GM12878 (cell line): ENCODE results near the gene IFIT3. TPM values are rescaled to one million over a fixed set of nuclear protein-coding genes. Genes with fewer than 3 reads are reported as not detected.

Experiments used
- ATAC-seq: fragments of 200-7000 bp; cut with Tn5 transposase; 3 replicates; pipeline ENCODE4 v1.9.1; 2020; ENCODE audit warnings: mild to moderate bottlenecking, moderate library complexity
- BruUV-seq: library from RNA; stranded (reverse); fragments of 400-500 nt; replicated peaks from 2 replicates; lab custom pipeline; 2021; lab: Mats Ljungman, UMichigan
- CTCF ChIA-PET: fragments of 300-600 bp; sonication (Branson Sonifier 250); formaldehyde crosslinking; extraction: SDS; loops from one replicate; lab custom pipeline; 2021; ENCODE audit warnings: inconsistent platforms; lab: Yijun Ruan, JAX
- POLR2A ChIA-PET: fragments of 350-600 bp; formaldehyde crosslinking; extraction: SDS; loops from one replicate; lab custom pipeline; 2021; ENCODE audit warnings: inconsistent platforms; lab: Charles Lee
- RAD21 ChIA-PET: fragments of 300-600 bp; sonication (Branson Sonifier 250); formaldehyde crosslinking; loops from one replicate; lab custom pipeline; 2023; ENCODE audit warnings: antibody characterized with exemption; ENCODE audit not compliant: unreplicated experiment; lab: Charles Lee
- SMC1A ChIA-PET: fragments of 300-600 bp; sonication (Branson Sonifier 250); formaldehyde crosslinking; loops from one replicate; lab custom pipeline; 2023; ENCODE audit not compliant: unreplicated experiment, uncharacterized antibody; lab: Charles Lee
- DNase-seq: peaks from one replicate; pipeline ENCODE4 v3.0.0-alpha.2; 2011; ENCODE audit warnings: low read depth, low spot score
- FAIRE-seq: peaks from 3 replicates; lab custom pipeline; 2011; peaks lifted over from hg19 to GRCh38; lab: Jason Lieb, UNC
- H2AFZ ChIP-seq: 2 replicates; pipeline ENCODE4 v1.6.0; 2011; ENCODE audit warnings: low read depth, low read length, control low read depth; ENCODE audit not compliant: control insufficient read depth
- H3K27ac ChIP-seq: 2 replicates; pipeline ENCODE4 v1.5.1; 2011; ENCODE audit warnings: control low read depth; ENCODE audit not compliant: control insufficient read depth, insufficient read depth
- H3K27me3 ChIP-seq, 2 experiments: replicated peaks in 1 of 2; 2 replicates each; pipeline versions ENCODE4 v1.6.0 to v1.6.1; 2011; ENCODE audit warnings: low read length in 1 of 2; ENCODE audit not compliant: control insufficient read depth in 2 of 2, insufficient read depth in 2 of 2
- H3K36me3 ChIP-seq, 2 experiments: 2 replicates each; pipeline ENCODE4 v1.5.1; 2011; ENCODE audit warnings: low read length in 1 of 2; ENCODE audit not compliant: control insufficient read depth in 2 of 2, insufficient read depth in 2 of 2
- H3K4me1 ChIP-seq: 2 replicates; pipeline ENCODE4 v1.6.1; 2011; ENCODE audit warnings: mild to moderate bottlenecking, low read length, moderate library complexity, mixed read lengths; ENCODE audit not compliant: control insufficient read depth, insufficient read depth
- H3K4me2 ChIP-seq: 2 replicates; pipeline ENCODE4 v1.6.0; 2011; ENCODE audit warnings: control low read depth; ENCODE audit not compliant: control insufficient read depth, insufficient read depth
- H3K4me3 ChIP-seq: fragments of 200-600 bp; sonication (generic); 2 replicates; pipeline ENCODE4 v1.5.1; 2016
- H3K79me2 ChIP-seq: 2 replicates; pipeline ENCODE4 v1.6.0; 2011; ENCODE audit warnings: low read length; ENCODE audit not compliant: control insufficient read depth, insufficient read depth
- H3K9ac ChIP-seq: 2 replicates; pipeline ENCODE4 v1.8.0; 2011; ENCODE audit warnings: low read length, control low read depth, mixed read lengths; ENCODE audit not compliant: control insufficient read depth, insufficient read depth
- H3K9me3 ChIP-seq: replicated peaks from 3 replicates; pipeline ENCODE4 v1.5.1; 2011; ENCODE audit warnings: mild to moderate bottlenecking, low read length; ENCODE audit not compliant: control insufficient read depth, insufficient read depth
- H4K20me1 ChIP-seq: 2 replicates; pipeline ENCODE4 v1.6.0; 2011; ENCODE audit not compliant: control insufficient read depth, insufficient read depth
- ESRRA ChIP-seq: IDR thresholded peaks from 2 replicates; pipeline ENCODE4 v1.6.1; 2012; ENCODE audit warnings: mild to moderate bottlenecking, low read length, improper control_type of control experiment
- EZH2 ChIP-seq: IDR thresholded peaks from 2 replicates; pipeline ENCODE4 v1.6.1; 2012; ENCODE audit warnings: low read depth, mild to moderate bottlenecking, control low read depth, inconsistent platforms, low read length, borderline replicate concordance; ENCODE audit not compliant: control insufficient read depth
- NFYB ChIP-seq: IDR thresholded peaks from 2 replicates; pipeline ENCODE4 v1.6.1; 2011; ENCODE audit warnings: low read depth, mild to moderate bottlenecking, low read length, improper control_type of control experiment, moderate library complexity; ENCODE audit not compliant: insufficient read depth
- NRF1 ChIP-seq: conservative IDR thresholded peaks from 2 replicates; pipeline ENCODE4 v1.6.1; 2011; ENCODE audit warnings: mild to moderate bottlenecking, low read depth, low read length, improper control_type of control experiment
- SIX5 ChIP-seq: IDR thresholded peaks from 2 replicates; pipeline ENCODE4 v1.6.1; 2011; ENCODE audit warnings: mild to moderate bottlenecking, low read depth, low read length, moderate library complexity; ENCODE audit not compliant: severe bottlenecking
- SP1 ChIP-seq: IDR thresholded peaks from one replicate; pipeline ENCODE4 v1.6.1; 2011; ENCODE audit warnings: low read depth, low read length
- TARDBP ChIP-seq: IDR thresholded peaks from 2 replicates; pipeline ENCODE4 v1.6.1; 2016; ENCODE audit warnings: borderline replicate concordance
- ZNF384 ChIP-seq: IDR thresholded peaks from 2 replicates; pipeline ENCODE4 v1.6.1; 2012; ENCODE audit warnings: low read depth, mild to moderate bottlenecking, low read length, improper control_type of control experiment, borderline replicate concordance
- WGBS: methylation state at CpG from one replicate; pipeline ENCODE4 v1.1.6; 2016; ENCODE audit warnings: low lambda C conversion rate; ENCODE audit not compliant: insufficient replicate concordance, insufficient coverage; ENCODE audit errors: missing lambda C conversion rate; 5-methylcytosine and 5-hydroxymethylcytosine counted together
- in situ Hi-C: fragments of 300-500 bp; cut with MboI; formaldehyde crosslinking; loops from 9 replicates; pipeline ENCODE4 v1.14.3; 2018; ENCODE audit warnings: mixed read lengths
- intact Hi-C: fragments of 100-400 bp; cut with micrococcal nuclease; formaldehyde crosslinking; loops from one replicate; pipeline ENCODE4 v1.14.2; 2022; ENCODE audit not compliant: unreplicated experiment
- polyA plus RNA-seq, 11 experiments: library from polyadenylated mRNA; depleted of rRNA in 4 of 11; unstranded in 6 of 11; stranded (reverse) in 5 of 11; fragments of >200 nt; fragmentation: Nextera tagmentation in 4 of 11; fragmentation: Illumina TruSeq in 1 of 11; extraction: Ambion mirVana in 4 of 11; extraction: Trizol in 1 of 11; gene quantifications; 1 replicate in 1 of 11; 2 replicates in 10 of 11; pipeline versions ENCODE4 v1.2.1 to v1.2.3, GENCODE V29; 2011 to 2016; ENCODE audit warnings: inconsistent platforms in 2 of 11, missing spikeins in 2 of 11, low read depth in 1 of 11
- total RNA-seq, 4 experiments: library from RNA; depleted of rRNA in 3 of 4; stranded (reverse); fragments of >200 nt in 3 of 4; fragmentation: Illumina TruSeq in 1 of 4; extraction: Trizol in 1 of 4; gene quantifications; 2 replicates each; pipeline versions ENCODE4 v1.2.1 to v1.2.3, GENCODE V29; 2013 to 2021
- TF ChIP-seq, protein P1 (sequence below): fragments of 450-650 bp; IDR thresholded peaks from 2 replicates; pipeline ENCODE4 v1.6.1; 2016; ENCODE audit warnings: mild to moderate bottlenecking, moderate library complexity, borderline replicate concordance
- TF ChIP-seq, protein P2 (sequence below): fragments of 450-650 bp; formaldehyde crosslinking; IDR thresholded peaks from 2 replicates; pipeline ENCODE4 v1.5.0; 2022; ENCODE audit warnings: mild to moderate bottlenecking, missing genetic modification characterization

The IFIT3 gene
- total and polyA plus RNA-seq, 10 of the 15 experiments (the other 5 are each of a cell fraction or from before 2014, with no cell fraction given): 27.0 to 70.2 (median 51.1) TPM

DNA sequence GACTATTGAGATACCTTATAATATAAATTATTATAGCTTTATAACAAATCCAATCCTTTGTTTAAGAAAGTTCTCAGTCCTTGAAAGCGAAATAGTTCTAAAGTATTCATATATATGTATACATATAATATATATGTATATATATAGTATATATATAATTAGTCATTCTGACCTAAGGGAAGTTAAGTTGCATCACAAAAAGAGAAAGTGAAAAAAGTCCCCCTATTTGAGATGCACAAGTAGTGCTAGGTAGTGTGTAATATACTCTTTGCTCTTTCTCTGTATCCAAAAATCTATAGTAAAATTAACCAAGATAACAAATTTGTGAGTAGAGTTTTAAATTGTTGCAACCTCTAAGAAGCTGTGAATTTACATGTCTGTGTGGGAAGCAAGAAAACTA, 36.7 kb downstream of the IFIT3 start:
- no peak for TF ChIP-seq NRF1
- TF ChIP-seq, protein P1, sequence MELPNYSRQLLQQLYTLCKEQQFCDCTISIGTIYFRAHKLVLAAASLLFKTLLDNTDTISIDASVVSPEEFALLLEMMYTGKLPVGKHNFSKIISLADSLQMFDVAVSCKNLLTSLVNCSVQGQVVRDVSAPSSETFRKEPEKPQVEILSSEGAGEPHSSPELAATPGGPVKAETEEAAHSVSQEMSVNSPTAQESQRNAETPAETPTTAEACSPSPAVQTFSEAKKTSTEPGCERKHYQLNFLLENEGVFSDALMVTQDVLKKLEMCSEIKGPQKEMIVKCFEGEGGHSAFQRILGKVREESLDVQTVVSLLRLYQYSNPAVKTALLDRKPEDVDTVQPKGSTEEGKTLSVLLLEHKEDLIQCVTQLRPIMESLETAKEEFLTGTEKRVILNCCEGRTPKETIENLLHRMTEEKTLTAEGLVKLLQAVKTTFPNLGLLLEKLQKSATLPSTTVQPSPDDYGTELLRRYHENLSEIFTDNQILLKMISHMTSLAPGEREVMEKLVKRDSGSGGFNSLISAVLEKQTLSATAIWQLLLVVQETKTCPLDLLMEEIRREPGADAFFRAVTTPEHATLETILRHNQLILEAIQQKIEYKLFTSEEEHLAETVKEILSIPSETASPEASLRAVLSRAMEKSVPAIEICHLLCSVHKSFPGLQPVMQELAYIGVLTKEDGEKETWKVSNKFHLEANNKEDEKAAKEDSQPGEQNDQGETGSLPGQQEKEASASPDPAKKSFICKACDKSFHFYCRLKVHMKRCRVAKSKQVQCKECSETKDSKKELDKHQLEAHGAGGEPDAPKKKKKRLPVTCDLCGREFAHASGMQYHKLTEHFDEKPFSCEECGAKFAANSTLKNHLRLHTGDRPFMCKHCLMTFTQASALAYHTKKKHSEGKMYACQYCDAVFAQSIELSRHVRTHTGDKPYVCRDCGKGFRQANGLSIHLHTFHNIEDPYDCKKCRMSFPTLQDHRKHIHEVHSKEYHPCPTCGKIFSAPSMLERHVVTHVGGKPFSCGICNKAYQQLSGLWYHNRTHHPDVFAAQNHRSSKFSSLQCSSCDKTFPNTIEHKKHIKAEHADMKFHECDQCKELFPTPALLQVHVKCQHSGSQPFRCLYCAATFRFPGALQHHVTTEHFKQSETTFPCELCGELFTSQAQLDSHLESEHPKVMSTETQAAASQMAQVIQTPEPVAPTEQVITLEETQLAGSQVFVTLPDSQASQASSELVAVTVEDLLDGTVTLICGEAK: no peak
- no peak for TF ChIP-seq ZNF384
- TF ChIP-seq, protein P2, sequence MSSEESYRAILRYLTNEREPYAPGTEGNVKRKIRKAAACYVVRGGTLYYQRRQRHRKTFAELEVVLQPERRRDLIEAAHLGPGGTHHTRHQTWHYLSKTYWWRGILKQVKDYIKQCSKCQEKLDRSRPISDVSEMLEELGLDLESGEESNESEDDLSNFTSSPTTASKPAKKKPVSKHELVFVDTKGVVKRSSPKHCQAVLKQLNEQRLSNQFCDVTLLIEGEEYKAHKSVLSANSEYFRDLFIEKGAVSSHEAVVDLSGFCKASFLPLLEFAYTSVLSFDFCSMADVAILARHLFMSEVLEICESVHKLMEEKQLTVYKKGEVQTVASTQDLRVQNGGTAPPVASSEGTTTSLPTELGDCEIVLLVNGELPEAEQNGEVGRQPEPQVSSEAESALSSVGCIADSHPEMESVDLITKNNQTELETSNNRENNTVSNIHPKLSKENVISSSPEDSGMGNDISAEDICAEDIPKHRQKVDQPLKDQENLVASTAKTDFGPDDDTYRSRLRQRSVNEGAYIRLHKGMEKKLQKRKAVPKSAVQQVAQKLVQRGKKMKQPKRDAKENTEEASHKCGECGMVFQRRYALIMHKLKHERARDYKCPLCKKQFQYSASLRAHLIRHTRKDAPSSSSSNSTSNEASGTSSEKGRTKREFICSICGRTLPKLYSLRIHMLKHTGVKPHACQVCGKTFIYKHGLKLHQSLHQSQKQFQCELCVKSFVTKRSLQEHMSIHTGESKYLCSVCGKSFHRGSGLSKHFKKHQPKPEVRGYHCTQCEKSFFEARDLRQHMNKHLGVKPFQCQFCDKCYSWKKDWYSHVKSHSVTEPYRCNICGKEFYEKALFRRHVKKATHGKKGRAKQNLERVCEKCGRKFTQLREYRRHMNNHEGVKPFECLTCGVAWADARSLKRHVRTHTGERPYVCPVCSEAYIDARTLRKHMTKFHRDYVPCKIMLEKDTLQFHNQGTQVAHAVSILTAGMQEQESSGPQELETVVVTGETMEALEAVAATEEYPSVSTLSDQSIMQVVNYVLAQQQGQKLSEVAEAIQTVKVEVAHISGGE (CRISPR knock-in tag): no peak
- TF ChIP-seq ESRRA: no peak
- no peak for TF ChIP-seq EZH2
- no peak for TF ChIP-seq NFYB
- no peak for TF ChIP-seq SIX5
- no peak for TF ChIP-seq SP1
- TF ChIP-seq TARDBP: no peak
- TF ChIP-seq, all 136 proteins: peak for 0
- RAD21 ChIA-PET: interaction anchor here (0.8 to 2.6 kb wide), 9 partner anchors 10 to 63 kb away, joined by 3 to 16 read pairs (median 3); partner anchors contain the start of genes IFIT2 and IFIT5
- no peak for FAIRE-seq
- peak; percentile 45 for ATAC-seq
- WGBS: 88% methylated on average over 1 of the region's 1 CpG
- peaks cover 30% of the 10 kb centered on the region for H3K4me1 ChIP-seq
- H3K79me2 ChIP-seq: no peaks in the 10 kb centered on the region
- POLR2A ChIA-PET: interaction anchor here (0.8 to 1.2 kb wide), 3 partner anchors 8 to 37 kb away, joined by 4 read pairs; partner anchors contain the start of gene IFIT3
- in situ Hi-C loops: no loop called here
- DNase-seq: no peak
- no peaks in the 10 kb centered on the region for H3K36me3 ChIP-seq
- no peak overlapping the region; the same call in 1 of the 2 replicates for H3K4me3 ChIP-seq
- no peaks in the 10 kb centered on the region for H4K20me1 ChIP-seq
- SMC1A ChIA-PET: interaction anchor here (0.7 to 6.8 kb wide), 11 partner anchors 9 to 118 kb away, joined by 3 to 40 read pairs (median 5); partner anchors contain the start of gene IFIT2
- no peaks in the 10 kb centered on the region for H3K27me3 ChIP-seq
- peak overlapping the region; percentile 59; the same call in 1 of the 2 replicates for H3K27ac ChIP-seq
- no peaks in the 10 kb centered on the region for H3K9me3 ChIP-seq
- BruUV-seq: no TSS peak
- no peak overlapping the region for H3K9ac ChIP-seq
- CTCF ChIA-PET: interaction anchor here (0.9 to 2.8 kb wide), 11 partner anchors 10 to 146 kb away, joined by 3 to 9 read pairs (median 5); partner anchors contain the start of genes IFIT1, IFIT2 and LIPA
- no peak overlapping the region for H3K4me2 ChIP-seq
- H2AFZ ChIP-seq: no peak overlapping the region
- intact Hi-C loops: no loop called here
